ENCODE data around the gene PPM1E. TPM values are rescaled to one million over a fixed set of nuclear protein-coding genes. Genes with fewer than 3 reads are reported as not detected.
A peak's percentile ranks its signal among the peaks of the same experiment; 100 is the strongest.
"Not testable (repeated sequence)": the region's sequence is repeated elsewhere in the genome, so short reads cannot be mapped to it uniquely, and the experiment has no call there.

PPM1E gene
- total RNA-seq: not detected

DNA sequence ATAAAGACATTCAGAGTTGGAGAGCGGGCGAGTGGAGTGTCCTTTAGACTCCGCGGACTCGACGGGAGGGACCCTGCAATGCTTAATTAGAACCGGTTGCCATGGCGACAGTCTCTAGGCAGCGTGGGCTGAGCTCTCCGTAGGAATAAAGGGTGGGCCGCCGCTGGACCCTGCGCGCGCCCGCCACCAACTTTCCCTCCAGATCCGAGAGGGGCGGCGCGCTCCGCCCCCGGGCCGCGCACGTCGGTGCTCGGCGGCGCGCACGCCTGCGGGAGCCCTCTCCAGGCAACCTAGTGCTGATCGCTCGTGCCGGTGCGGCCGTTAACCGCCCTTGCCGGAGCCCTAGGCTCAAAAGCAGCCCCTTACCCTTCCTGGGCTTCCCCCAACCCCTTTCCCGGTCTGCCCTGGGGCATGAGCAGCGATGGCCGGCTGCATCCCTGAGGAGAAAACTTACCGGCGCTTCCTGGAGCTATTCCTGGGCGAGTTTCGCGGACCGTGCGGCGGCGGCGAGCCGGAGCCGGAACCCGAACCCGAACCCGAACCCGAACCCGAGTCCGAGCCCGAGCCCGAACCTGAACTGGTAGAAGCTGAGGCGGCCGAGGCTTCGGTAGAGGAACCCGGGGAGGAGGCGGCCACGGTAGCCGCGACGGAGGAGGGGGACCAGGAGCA lies at the start of gene PPM1E:
Gene PPM1E, plus strand, starts transcription at position 278 of the 669 bp plus-strand sequence.
- Mint-ChIP-seq H3K4me3 (peak within 1 kb of the TSS; percentile 86), H3K4me1 (ENCODE audit: low read depth in 2 of 2) (peaks cover 8 to 11% of the 10 kb centered on the region in 2 donors), H3K27ac (no peak within 1 kb of the TSS), H3K27me3 (peaks cover 36 to 66% of the 10 kb centered on the region in 2 donors), H3K36me3 (peaks cover 7% of the 10 kb centered on the region), H3K9me3 (no peaks in the 10 kb centered on the region)
- no peak for DNase-seq (ENCODE audit: low spot score)
- peak; percentile 83 to 85 for ATAC-seq

DNA sequence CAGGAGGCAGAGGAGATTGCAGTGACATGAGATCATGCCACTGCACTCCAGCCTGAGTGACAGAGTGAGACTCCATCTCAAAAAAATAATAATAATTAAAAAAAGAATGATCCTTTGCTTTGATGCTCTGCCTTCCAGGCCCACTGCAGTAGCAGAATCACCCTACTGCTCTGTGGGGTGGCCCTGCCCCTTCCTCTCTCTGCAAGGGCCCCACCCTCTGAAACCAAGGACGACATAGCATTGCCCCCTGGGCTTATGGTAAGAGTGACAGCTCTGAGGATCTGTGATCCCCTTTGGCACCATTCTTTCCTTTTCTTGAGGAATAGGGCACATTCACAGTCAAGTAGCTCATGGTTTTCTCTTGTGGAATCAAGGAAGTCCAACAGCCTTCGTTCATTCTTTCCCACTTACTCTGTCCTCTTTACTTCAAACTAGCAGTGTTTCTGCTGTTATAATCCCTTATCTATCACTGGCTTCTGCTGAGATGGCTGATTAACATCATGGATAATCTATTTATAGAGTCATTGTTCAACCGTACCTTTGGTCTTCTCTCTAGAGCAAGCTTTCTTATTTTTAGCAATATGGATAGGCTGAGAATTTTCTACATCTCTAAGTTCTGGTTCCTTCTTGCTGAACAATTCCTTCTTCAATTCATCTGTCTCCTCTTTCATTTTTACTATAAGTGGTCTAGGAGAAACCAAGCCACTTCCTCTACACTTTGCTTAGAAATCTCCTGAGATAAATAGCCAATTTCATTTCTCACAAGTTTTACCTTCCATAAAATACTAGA lies 49.1 kb upstream of the PPM1E start:
- H3K4me3 Mint-ChIP-seq: peak overlapping the region; percentile 65
- DNase-seq (ENCODE audit: low spot score) (no peak), ATAC-seq (peak in 1 of 2 donors; percentile 61)
- peaks cover 22% of the 10 kb centered on the region for H3K36me3 Mint-ChIP-seq
- H3K4me1 Mint-ChIP-seq (ENCODE audit: low read depth in 2 of 2): peaks cover 8 to 26% of the 10 kb centered on the region in 2 donors
- peak overlapping the region; percentile 18 to 77 for H3K27ac Mint-ChIP-seq
- H3K27me3 Mint-ChIP-seq: no peaks in the 10 kb centered on the region
- no peaks in the 10 kb centered on the region for H3K9me3 Mint-ChIP-seq

DNA sequence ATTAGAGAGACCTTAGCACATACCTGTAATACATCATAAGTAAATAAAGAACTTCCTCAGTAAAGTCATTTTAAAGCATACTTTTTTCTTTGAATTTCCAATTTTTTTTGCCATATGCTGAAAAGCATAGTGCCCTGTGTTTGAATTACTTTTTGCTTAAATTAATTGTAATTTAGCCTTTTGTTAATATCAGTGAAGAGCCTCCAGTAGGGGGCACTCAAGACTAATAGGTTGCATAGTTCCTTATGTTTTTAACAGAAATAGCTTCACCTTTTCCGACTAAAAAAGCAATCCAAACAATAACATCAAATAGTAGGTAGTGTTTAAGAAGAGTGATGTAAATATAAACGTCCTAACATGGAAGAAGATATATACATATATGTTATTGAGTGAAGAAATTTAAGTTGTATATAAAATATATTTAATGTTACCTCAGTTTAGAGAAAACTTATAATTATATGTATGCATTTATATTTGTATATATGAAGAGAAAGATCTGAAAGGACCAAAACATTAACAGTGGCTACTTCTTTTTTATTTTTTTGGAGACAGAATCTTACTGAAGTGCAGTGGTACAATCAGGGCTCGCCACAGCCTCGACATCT lies 44.6 kb upstream of the PPM1E start:
- ATAC-seq (no peak), DNase-seq (ENCODE audit: low spot score) (no peak)
- no peaks in the 10 kb centered on the region for H3K27me3 Mint-ChIP-seq
- no peak overlapping the region for H3K27ac Mint-ChIP-seq
- peaks cover 17% of the 10 kb centered on the region for H3K36me3 Mint-ChIP-seq
- peaks cover 8 to 9% of the 10 kb centered on the region in 2 donors for H3K4me1 Mint-ChIP-seq (ENCODE audit: low read depth in 2 of 2)
- H3K4me3 Mint-ChIP-seq: no peak overlapping the region
- H3K9me3 Mint-ChIP-seq: no peaks in the 10 kb centered on the region

DNA sequence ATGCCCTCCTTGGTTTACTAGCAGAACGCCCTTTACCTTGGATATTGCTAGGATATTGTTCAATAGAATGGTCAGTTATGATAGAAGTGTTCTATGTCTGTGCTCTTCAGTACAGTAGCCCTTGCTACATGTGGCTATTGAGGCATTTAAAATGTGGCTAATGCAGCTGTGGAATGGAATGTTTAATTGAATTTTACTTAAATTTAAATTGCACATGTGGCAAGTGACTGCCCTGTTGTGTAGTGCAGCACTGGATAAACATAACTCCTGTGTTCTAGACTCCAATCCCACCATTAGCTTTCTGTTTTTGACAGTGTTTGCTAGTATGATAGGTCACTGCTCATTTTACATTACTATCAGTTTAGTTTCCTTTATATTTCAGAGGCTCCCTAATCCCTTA lies 33.4 kb upstream of the PPM1E start:
- peaks cover 8% of the 10 kb centered on the region for H3K36me3 Mint-ChIP-seq
- H3K4me3 Mint-ChIP-seq: no peak overlapping the region
- no peaks in the 10 kb centered on the region for H3K4me1 Mint-ChIP-seq (ENCODE audit: low read depth in 2 of 2)
- ATAC-seq (no peak), DNase-seq (ENCODE audit: low spot score) (no peak)
- no peaks in the 10 kb centered on the region for H3K9me3 Mint-ChIP-seq
- no peak overlapping the region for H3K27ac Mint-ChIP-seq
- no peaks in the 10 kb centered on the region for H3K27me3 Mint-ChIP-seq

DNA sequence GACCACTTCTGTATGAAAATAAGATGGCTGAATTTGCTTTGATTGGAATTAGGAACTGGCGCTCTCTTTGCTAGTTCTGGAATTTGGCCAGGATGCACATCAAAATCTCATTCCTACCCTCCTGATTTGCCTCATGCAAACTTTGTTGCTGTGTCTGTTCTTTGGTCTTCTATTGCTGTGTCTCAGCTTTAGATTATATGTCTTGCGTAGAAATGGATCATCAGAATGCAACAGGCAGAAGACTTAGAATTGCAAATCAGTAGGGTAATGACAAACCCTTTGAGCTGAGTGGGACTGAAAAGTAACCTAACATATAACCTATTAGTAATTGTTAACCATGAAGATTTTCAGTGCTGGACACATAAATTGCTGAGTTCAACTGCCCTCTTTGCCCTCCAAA lies 33.0 kb upstream of the PPM1E start:
- H3K27me3 Mint-ChIP-seq: no peaks in the 10 kb centered on the region
- no peak overlapping the region for H3K4me3 Mint-ChIP-seq
- no peaks in the 10 kb centered on the region for H3K9me3 Mint-ChIP-seq
- DNase-seq (ENCODE audit: low spot score) (no peak), ATAC-seq (no peak)
- no peaks in the 10 kb centered on the region for H3K4me1 Mint-ChIP-seq (ENCODE audit: low read depth in 2 of 2)
- peaks cover 8% of the 10 kb centered on the region for H3K36me3 Mint-ChIP-seq
- no peak overlapping the region for H3K27ac Mint-ChIP-seq

DNA sequence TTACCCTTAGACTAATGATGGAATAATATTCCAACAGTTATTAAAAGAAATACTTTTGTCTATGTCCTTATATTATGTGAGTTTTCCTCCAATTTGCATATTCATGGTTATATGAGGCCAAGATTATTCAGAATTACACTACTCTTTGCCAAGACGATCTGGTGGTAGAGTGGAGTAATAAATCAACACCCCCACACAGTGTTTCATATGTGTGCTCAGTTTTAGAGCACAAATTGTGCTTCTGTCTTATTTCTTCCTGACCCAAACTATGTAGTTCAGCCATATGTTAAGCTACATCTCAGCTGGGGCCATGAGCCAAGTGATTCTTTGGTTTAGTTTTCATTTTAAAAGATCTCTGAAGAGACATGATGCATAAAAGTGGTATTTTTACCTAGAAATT lies 26.9 kb upstream of the PPM1E start:
- H3K4me3 Mint-ChIP-seq: no peak overlapping the region
- H3K36me3 Mint-ChIP-seq: peaks cover 14% of the 10 kb centered on the region
- H3K27ac Mint-ChIP-seq: no peak overlapping the region
- DNase-seq (ENCODE audit: low spot score) (no peak), ATAC-seq (no peak)
- H3K9me3 Mint-ChIP-seq: no peaks in the 10 kb centered on the region
- no peaks in the 10 kb centered on the region for H3K27me3 Mint-ChIP-seq
- H3K4me1 Mint-ChIP-seq (ENCODE audit: low read depth in 2 of 2): no peaks in the 10 kb centered on the region

DNA sequence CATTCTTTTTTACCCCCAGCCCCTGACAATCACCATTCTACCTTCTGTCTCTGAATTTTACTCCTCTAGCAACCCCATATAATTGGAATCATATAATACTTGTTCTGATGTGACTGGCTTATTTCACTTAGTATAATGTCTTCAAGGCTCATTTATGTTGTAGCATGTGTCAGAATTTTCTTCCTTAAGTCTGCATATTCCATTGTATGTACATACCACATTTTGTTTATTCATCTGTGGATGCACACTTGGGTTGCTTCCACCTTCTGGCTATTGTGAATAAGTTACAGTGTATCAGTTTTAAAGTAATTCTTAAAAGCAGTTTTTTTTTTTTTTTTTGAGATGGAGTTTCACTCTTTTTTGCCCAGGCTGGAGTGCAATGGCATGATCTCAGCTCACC lies 24.7 kb upstream of the PPM1E start:
- H3K4me1 Mint-ChIP-seq (ENCODE audit: low read depth in 2 of 2): no peaks in the 10 kb centered on the region
- no peaks in the 10 kb centered on the region for H3K27me3 Mint-ChIP-seq

DNA sequence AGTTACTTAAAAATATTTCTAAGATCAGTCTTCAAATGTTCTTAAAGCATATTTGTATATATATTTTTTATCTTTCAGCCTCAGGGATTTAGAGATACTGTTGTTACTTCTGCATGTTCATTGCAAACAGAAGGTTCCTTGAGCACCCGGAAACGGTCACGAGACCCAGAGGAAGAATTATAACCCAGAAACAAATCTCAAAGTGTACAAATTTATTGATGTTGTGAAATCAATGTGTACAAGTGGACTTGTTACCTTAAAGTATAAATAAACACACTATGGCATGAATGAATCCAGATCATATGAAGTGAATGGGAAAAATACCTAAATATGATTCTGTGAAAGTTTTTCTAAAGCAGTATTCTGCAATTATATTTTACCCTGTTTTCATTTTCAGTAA lies 21.6 kb upstream of the PPM1E start:
- H3K27me3 Mint-ChIP-seq: no peaks in the 10 kb centered on the region
- H3K9me3 Mint-ChIP-seq: no peaks in the 10 kb centered on the region
- H3K4me3 Mint-ChIP-seq: no peak overlapping the region
- no peak for DNase-seq (ENCODE audit: low spot score)
- no peaks in the 10 kb centered on the region for H3K4me1 Mint-ChIP-seq (ENCODE audit: low read depth in 2 of 2)
- no peak overlapping the region for H3K27ac Mint-ChIP-seq
- H3K36me3 Mint-ChIP-seq: peaks cover 6% of the 10 kb centered on the region
- no peak for ATAC-seq

More for the DNA sequence above, 24.7 kb upstream of the PPM1E start:
- H3K36me3 Mint-ChIP-seq: peaks cover 6% of the 10 kb centered on the region
- ATAC-seq: no peak
- no peak overlapping the region for H3K27ac Mint-ChIP-seq
- DNase-seq (ENCODE audit: low spot score): no peak
- no peak overlapping the region for H3K4me3 Mint-ChIP-seq
- no peaks in the 10 kb centered on the region for H3K9me3 Mint-ChIP-seq

DNA sequence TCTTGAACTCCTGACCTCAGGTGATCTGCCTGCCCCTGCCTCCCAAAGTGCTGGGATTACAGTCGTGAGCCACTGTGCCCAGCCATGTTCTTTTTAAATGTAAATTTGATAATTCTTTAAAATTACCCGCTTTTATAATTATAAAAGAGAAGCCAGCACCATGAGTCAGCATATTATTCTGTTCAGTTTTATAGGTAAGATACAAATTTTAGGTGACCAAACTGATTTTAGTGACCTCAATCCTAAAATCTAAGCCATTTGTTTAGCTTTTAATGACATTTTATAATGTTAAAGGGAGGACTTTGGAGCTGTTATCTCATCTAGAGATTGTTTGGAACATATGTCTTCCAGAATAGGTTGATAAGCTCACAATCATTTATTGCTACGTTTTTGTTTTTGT lies 20.8 kb upstream of the PPM1E start:
- no peaks in the 10 kb centered on the region for H3K9me3 Mint-ChIP-seq
- no peak overlapping the region for H3K4me3 Mint-ChIP-seq
- peaks cover 6% of the 10 kb centered on the region for H3K36me3 Mint-ChIP-seq
- ATAC-seq: no peak
- H3K27ac Mint-ChIP-seq: no peak overlapping the region
- DNase-seq (ENCODE audit: low spot score): no peak
- H3K27me3 Mint-ChIP-seq: no peaks in the 10 kb centered on the region
- no peaks in the 10 kb centered on the region for H3K4me1 Mint-ChIP-seq (ENCODE audit: low read depth in 2 of 2)

DNA sequence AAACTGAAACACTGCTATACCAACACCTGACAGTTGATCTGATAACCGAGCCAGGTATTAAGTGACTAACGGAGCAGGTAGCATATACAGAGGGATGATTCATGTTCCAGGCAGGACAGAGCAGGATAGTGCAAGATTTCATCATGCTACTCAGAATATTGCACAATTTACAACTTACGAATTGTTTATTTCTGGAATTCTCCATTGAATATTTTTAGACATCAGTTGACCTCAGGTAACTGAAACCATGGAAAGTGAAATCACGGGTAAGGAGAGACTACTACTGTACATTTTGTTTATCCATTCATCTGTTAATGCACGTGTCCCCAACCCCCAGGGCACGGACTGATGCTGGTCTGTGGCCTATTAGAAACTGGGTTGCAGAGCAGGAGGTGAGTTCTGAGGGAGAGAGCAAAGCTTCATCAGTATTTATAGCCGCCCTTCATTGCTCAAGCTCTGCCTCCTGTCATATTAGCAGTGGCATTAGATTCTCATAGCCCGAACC lies 14.5 kb upstream of the PPM1E start:
- no peak overlapping the region for H3K27ac Mint-ChIP-seq
- no peaks in the 10 kb centered on the region for H3K4me1 Mint-ChIP-seq (ENCODE audit: low read depth in 2 of 2)
- no peak overlapping the region for H3K4me3 Mint-ChIP-seq
- DNase-seq (ENCODE audit: low spot score) (no peak), ATAC-seq (no peak)
- H3K9me3 Mint-ChIP-seq: no peaks in the 10 kb centered on the region
- no peaks in the 10 kb centered on the region for H3K27me3 Mint-ChIP-seq
- H3K36me3 Mint-ChIP-seq: no peaks in the 10 kb centered on the region

DNA sequence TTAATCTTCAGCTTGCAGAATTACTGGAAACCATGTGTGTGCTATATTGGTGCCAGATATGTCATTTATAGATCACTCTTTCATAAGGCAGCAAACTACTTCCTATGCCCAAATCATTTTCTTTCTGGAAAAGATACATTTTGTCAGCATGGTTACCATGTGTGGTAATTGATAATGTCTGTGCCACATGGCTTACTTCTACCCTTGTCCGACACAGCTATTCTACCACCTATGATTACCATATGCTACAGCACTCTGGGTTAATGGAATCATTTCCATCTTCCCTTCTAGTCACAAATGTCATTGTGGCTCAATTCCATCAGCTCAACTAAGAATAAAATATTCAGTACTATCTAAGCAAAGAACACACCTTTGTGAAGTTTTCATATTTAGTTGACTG lies 8.0 kb upstream of the PPM1E start:
- H3K27me3 Mint-ChIP-seq: peaks cover 7 to 8% of the 10 kb centered on the region in 2 donors
- DNase-seq (ENCODE audit: low spot score) (no peak), ATAC-seq (no peak)
- no peaks in the 10 kb centered on the region for H3K36me3 Mint-ChIP-seq
- no peaks in the 10 kb centered on the region for H3K9me3 Mint-ChIP-seq
- H3K27ac Mint-ChIP-seq: no peak overlapping the region
- H3K4me1 Mint-ChIP-seq (ENCODE audit: low read depth in 2 of 2): no peaks in the 10 kb centered on the region
- H3K4me3 Mint-ChIP-seq: no peak overlapping the region

DNA sequence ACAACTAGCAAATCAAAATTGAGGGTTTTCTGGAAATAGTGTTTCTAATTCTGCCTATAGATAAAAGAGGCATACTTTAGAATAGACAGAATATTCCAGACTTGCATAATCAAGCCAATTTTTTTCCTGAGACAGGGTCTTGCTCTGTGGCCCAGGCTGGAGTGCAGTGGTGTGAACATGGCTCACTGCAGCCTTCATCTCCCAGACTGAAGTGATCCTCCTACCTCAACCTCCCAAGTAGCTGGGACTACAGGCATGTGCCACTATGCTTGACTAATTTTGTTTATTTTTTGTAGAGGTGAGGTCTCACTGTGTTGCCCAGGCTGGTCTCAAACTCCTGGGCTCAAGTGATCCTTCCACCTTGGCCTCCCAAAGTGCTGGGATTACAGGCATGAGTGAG lies 6.0 kb upstream of the PPM1E start:
- not testable (repeated sequence) for H3K36me3 Mint-ChIP-seq; H3K27ac Mint-ChIP-seq; ATAC-seq; H3K4me3 Mint-ChIP-seq; H3K4me1 Mint-ChIP-seq (ENCODE audit: low read depth in 2 of 2); H3K9me3 Mint-ChIP-seq; DNase-seq (ENCODE audit: low spot score)
- peaks cover 16 to 20% of the 10 kb centered on the region in 2 donors for H3K27me3 Mint-ChIP-seq

DNA sequence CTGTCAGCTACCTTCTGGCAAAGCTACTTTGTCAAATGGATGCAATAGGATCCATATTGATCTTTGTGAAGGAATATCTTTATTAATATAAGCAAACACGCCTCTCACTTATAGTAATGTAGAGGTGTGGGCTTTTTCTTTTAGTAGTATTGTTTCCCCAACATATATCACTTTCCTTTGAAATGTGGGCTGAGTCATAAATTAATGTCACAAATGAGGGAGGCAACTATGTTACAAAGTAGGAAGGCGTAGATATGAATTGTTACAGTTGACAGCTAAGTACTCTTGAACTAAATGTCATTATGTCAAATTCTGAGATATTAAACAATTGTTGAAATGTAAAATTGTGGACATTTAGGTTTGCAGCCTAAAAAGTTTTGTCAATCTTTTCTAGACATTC lies 2.6 kb upstream of the PPM1E start:
- peaks cover 8 to 11% of the 10 kb centered on the region in 2 donors for H3K4me1 Mint-ChIP-seq (ENCODE audit: low read depth in 2 of 2)
- peaks cover 26 to 44% of the 10 kb centered on the region in 2 donors for H3K27me3 Mint-ChIP-seq
- no peak overlapping the region for H3K27ac Mint-ChIP-seq
- no peak overlapping the region for H3K4me3 Mint-ChIP-seq
- H3K36me3 Mint-ChIP-seq: peaks cover 7% of the 10 kb centered on the region
- DNase-seq (ENCODE audit: low spot score) (no peak), ATAC-seq (no peak)
- no peaks in the 10 kb centered on the region for H3K9me3 Mint-ChIP-seq

DNA sequence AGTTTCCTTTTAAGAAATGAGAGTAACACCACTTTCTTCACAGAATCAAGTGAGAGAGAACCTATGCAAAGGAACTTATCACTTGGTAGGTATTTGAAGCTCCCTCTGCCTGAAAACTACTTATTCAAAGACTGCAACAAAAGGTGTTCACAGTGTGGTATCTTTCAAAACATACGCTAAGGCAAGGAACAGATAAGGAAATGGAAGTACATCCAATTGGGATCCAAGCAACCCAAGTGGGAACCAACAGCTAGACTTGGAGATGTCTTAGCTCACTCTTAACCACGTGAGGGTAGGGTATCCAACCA lies 431 bp upstream of the PPM1E start:
- H3K9me3 Mint-ChIP-seq: no peaks in the 10 kb centered on the region
- ATAC-seq: no peak
- peaks cover 7% of the 10 kb centered on the region for H3K36me3 Mint-ChIP-seq
- DNase-seq (ENCODE audit: low spot score): no peak
- peaks cover 8 to 11% of the 10 kb centered on the region in 2 donors for H3K4me1 Mint-ChIP-seq (ENCODE audit: low read depth in 2 of 2)
- H3K4me3 Mint-ChIP-seq: peak overlapping the region; percentile 79
- peaks cover 32 to 61% of the 10 kb centered on the region in 2 donors for H3K27me3 Mint-ChIP-seq
- H3K27ac Mint-ChIP-seq: no peak overlapping the region

Data from natural killer cell treated with Interleukin-12 subunit alpha and Interleukin-12 subunit beta and Interleukin-15 and Interleukin-18, amount 100 ng/mL, for 72 hours (primary cell).